SHP77 treated with DMSO at 0.1 percent for 48 hours (cell line): ENCODE results near the gene TXK.

ENCODE experiments used
- DNase-seq: peaks from one replicate; lab custom pipeline; 2025; lab: John Stamatoyannopoulos, UW

Gene TXK

DNA sequence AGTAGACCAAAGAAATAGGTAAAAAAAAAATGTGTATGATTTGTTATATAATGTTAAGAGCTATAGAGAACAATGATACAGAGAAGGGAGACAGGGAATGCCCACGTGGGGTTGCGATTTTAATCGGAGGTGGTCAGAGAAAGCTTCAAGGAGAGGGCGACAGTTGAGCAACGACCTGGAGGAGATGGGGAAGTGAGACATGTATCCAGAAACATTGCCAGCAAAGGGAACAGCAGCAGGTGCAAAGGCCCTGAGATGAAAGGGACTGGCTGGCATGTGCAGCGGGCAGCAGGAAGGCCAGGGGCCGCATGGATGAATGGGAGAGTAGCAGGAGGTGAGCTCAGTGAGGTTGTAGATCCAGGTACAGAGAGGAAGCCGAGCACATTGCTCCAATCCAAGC lies 84.6 kb downstream of the TXK start:
- DNase-seq: no peak

DNA sequence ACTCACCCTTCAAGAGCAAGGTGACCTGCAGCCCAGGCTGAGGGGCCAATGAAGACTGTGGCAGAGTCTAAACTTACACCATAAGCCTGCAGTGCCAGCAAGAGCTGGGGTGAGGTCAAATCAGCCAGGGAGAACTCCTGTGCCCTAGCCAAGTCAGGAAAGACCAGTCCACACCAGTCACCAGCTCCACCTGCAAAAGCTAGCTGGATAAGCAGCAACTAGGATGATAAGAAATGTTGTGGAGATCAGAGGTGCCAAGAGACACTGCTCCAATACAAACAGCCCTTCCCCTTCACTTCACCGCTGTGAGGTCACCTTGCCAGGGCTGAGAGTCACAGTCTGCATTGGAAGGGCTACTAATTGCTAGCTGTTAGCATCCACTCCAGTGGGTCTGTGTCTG lies 86.2 kb downstream of the TXK start:
- DNase-seq: no peak

DNA sequence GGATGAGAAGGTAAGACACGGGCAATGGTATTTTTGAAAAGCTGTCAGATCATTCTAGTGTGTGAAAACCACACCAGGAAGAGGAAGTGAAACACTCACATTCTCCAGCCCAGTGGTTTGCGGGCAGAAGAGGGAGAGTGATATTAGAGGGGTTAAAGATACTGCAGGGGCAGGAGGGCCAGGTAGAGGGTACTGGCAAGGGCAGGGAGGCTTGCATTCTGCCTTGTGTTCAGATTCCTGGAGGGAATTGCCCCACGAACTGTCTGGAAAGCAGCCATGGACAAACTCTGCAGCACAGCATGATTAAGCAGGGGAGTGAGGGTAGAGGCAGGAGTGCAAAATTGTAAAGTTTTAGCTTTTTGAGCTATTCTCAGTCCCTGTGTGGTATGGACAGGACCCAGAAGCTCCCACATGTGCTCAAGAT lies 86.6 kb downstream of the TXK start:
- no peak for DNase-seq

DNA sequence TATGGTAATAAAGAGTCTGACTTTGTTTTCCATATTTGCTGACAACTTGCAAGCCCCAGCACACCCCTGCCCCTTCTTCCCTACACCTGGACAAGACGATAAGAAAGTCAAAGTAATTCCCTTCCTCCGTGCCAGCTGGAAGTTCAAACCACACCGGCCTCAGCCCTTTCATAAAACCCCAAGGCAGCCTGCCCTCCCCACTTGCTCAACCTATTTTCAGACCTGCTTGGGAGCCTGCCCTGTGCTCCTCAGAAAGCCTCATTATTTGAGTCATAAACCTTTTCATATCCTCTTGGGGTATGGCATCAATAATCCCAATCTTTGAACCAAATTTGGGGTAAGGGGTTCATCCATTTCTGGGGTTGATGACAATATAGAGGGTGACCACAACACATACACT lies 88.0 kb downstream of the TXK start:
- no peak for DNase-seq

DNA sequence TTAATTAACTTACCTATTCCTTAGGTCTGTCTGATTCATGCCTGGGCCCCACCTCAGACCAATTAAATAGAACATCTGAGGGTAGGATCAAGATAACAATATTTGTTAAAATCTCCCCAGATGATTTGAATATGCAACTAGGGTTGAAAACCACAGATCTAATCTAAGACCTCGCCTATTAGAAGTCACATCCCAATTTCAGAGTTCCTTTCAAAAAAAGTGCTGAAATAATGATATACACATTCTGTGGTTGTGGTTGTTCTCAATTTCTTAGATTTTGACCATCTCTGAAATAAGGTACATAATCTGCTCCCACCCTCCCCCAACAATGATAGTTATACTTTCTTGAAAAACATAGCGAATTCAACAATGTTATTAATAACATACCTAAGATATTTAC lies 89.8 kb downstream of the TXK start:
- no peak for DNase-seq

DNA sequence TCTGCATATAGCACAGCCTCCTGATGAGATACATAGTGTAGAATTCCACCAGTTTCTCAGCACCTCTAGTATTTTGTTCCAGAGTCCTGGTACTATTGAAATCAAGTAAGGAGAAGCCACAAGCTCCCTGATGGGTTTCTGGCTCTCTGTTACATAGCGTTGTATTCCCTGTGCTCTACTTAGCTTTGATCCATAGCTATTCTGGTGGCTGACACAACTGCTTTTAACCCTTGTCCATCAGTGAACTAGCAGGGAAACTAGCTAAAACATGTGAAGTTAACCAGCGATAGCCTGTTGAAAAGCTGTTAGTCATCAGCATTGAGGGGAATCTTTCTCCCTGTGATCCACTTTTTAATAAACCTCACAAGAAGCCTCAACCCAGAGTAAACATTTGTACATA lies 90.5 kb downstream of the TXK start:
- no peak for DNase-seq

DNA sequence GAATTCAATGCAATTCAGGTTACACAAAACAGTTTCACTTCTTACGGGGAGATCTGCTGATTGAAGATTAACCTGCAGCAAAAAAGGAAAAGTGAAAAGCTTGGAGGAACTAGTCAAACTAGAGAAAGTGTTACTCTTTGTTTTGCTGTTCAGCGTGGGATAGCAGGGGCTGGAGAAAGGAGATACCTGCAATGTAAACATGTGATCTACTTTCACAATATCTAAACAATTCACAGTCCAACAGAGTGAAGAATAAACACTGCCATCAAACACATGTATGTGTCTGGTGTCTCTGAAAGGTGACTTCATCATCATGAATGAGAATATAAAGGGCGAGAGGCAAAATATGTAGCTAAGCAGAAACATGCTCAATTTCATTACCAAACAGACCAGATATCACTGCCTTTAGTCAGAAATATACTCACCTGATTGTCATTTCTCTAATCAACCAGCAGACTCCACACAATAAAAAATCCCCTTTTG lies 91.0 kb downstream of the TXK start:
- no peak for DNase-seq

DNA sequence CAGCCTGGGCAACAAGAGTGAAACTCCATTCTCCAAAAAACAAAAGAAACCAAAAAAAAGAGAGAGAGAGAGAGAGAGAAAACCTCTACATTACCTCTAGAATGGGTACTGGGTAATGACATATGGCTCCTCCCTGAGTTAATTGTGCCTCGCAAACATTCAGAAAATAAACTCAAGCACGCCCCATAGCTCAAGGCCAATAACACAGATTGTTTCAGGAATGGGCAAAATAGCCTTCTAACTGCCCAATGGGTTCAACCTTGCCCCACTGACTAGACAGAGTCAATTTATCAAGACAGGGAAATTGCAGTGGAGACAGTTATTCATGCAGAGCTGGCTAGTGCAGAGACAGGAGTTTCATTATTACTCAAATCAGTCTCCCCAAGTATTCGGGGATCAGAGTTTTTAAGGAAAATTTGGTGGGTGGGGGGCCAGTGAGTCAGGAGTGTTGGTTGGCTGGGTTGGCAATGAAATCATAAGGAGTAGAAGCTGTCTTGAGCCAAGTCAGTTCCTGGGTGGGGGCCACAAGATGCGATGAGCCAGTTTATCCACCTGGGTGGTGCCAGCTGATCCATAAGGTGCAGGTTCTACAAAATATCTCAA lies 92.4 kb downstream of the TXK start:
- no peak for DNase-seq

DNA sequence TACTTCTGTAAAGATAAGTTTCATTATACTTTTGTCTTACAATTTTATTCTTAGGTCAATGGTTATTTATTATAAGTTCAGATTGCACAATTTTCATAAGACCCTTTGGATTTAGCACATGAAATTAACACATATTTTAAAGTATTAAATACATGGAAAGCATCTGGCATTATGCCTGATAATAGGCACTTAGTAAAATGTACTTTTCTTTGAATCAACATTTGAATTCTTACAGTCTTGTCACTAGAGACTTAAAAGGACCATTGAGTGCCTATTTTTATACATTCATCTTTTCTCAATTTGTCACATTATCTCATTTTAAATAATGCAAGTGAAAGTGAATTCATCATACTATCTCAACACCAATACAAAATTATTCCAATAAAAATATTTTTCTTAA lies 94.5 kb downstream of the TXK start:
- DNase-seq: no peak

DNA sequence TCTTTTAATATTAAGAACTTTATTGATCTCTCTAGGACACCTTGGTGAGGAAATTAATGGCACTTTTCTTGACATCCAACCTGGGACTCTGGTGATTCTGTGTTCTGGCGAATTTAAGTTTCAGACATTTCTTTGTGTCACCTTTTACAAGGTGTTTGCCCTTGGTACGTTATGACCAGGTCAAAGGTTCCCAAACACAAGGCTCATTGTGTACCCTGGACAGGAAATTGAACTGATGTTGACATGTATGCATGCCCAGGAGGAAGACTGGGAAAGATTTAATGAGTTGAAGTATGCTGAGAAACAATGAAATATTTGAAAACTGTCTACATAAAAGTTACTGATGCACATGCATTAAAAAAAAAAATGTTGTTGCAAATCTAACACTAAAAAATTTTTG lies 95.4 kb downstream of the TXK start:
- DNase-seq: no peak

DNA sequence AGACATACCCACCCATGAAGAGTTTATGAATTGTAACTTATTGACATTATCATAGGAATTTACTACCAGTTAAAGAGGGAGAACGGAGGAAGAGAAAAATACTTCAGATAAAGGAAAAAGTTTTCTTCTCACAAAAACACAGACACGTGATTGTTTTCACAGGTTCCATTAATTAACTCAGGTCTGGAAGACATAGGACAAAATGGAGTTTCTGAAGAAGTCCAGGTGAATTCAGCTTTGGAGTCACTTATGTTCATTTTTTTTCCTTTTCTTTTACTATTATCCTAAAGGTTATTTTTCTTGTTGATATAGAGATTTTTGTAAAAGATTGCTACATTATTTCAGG lies 97.0 kb downstream of the TXK start:
- DNase-seq: no peak

DNA sequence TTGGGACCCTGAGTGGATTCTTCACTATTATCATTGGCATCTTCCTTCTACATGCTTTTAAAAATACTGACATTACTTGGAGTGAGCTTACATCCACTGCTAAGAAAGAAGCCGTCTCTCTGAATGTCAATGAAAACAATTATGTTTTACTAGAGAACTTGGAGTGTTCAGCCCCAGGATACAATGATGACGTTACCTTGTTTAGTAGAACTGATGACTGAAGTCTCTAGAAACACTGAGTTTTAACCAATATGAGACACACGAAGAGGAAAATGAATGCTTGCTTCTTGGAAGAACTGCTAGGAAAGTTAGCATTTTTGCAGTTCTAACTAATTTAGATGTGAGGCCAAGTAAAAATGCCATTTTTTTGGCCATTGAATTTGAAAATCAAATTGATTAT lies 98.1 kb downstream of the TXK start:
- DNase-seq: no peak

DNA sequence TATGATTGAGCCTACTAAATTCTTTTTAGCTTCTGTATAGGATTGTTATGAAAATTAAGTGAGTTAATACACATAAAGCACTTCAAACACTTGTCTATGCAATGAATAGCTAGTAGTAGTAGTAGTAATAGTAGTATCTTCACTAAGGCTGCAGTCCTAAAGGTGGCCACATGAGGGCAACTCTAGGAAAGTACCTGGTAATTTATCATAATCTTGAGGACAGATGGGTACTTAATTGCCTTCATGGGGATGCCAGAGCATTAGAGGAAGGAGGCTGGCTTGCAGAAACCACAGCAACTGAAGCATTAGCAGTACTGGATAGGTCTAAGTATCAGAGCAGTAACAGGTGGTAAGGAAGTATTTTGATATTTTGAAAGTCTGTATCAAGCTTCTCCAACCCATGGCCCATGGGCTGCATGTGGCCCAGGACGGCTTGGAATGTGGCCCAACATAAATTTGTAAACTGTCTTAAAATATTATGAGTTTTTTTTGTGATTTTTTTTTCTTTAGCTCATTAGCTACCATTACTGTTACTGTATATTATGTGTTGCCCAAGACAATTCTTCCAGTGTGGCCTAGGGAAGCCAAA lies 100.1 kb downstream of the TXK start:
- DNase-seq: no peak

DNA sequence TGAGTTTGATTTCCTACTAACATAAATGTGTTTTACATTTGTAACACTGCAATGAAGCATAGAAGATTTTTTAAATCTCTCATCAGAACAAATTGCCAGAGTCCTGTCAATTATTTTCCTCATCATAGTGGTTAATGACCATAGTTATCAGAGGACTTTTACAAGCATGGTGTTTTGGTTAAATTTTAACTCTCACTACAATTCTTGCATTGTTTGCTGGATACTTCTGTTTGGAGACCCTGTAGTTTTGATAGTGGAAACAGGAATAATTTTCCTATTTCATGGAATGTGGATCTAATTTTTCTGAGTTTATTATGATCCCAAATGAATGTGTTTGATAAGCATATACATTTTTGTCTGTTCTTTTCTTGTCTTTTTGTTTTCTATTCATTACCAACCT lies 100.6 kb downstream of the TXK start:
- DNase-seq: no peak

DNA sequence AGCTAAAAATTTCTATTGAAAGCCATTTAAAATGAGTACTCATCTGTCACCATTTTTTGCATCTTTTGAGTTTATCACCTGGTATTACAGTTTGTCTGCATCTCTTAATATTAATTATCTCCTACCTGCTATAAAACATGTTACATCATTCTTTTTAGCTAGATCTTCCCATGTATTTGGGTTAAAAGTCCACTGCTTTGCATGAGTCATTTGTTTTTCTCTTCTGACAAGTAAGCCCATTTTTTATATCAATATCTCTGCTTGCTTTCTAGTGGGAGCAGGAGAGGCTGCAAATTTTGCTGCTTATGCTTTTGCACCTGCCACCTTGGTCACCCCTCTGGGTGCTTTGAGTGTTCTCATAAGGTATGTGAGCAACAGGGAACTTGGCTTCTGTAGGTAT lies 101.3 kb downstream of the TXK start:
- no peak for DNase-seq

DNA sequence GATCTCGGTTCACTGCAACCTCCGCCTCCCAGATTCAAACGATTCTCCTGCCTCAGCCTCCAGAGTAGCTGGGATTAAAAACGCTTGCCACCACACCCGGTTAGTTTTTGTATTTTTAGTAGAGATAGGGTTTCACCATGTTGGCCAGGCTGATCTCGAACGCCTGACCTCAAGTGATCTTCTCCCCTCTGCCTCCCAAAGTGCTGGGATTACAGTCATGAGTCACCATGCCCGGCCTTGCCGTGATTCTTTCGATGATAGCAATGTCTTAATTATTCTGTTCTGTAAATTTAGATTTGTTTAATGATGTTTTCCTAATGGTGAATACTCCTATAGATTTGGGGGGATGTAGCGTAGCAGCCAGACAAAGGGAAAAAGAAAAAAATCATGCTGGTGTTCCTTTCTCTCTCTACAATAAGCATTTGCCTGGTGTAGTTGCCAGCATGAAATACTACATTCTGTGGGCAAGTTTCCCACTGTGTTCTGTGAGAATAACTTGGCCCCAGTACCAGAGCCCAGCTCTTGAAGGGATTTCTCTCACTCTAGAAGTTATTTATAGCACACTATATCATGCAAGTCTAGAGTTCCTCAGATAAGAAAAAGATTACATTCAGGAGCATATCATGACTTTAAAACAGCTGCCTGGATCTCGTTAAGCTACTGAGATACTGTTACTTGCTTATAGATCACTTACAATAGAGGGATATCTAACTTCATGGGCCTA lies 102.1 kb downstream of the TXK start:
- DNase-seq: no peak

DNA sequence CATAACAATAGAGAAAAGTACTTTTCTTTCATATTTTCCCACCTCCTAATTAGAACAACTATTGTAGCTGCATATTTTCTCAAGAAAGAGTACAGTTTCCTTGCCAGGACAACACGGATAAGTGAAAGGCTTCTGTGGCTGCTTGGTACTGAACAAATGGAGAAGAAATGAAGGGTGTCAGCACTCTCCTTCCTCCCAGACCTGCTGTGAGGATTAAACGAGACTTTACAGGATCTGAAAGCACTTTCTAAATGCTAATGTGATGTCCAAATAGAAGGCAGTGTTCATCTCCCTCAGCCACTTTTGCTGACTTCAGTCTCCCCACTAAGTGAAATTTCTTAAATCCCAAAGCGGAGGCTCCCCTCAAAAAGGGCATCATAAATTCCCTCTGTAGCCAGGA lies 103.6 kb downstream of the TXK start:
- DNase-seq: no peak

DNA sequence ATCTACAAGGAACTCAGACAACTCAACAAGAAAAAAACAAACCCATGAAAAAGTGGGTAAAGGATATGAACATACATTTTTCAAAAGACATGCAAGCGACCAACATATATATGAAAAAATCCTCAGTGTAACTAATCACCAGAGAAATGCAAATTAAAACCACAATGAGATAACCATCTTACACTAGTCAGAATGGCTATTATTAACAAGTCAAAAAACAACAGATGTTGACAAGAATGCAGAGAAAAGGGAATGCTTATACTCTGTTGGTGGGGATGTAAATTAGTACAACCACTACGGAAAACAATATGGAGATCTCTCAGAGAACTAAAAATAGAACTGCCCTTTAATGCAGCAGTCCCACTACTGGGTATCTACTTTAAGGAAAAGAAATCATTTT lies 105.4 kb downstream of the TXK start:
- no peak for DNase-seq

DNA sequence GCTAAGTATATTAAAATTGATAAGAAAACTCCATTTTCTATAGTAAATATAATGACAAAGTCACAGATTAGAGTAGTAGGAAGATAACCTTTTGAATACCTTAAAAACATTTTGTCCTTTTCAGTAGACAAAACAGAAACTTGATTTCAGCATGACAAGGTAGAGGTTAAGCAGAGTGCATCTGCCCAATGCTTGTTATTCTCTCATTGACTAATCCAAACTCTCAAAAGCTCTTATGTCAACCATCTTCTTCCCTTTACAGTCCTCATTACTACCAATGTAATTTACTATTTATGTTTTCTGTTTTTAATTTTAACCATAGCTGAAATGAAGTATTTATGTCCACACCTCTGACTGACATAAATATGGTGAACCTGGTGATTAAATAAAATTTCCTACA lies 106.4 kb downstream of the TXK start:
- no peak for DNase-seq

DNA sequence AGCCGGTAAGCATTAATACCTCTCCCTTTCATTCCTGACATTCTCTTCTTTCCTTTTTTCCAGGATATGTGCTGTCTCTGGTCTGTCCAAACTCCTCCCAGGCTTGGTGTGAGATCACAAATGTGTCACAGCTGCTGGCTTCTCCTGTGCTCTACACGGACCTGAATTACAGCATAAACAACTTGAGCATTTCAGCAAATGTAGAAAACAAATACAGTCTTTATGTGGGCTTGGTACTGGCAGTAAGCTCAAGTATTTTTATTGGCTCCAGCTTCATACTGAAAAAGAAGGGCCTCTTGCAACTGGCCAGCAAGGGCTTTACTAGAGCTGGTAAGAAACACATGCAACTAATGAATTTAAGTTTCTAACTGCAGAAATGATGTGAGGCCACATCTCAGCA lies 109.0 kb downstream of the TXK start:
- peak; percentile 75 for DNase-seq

DNA sequence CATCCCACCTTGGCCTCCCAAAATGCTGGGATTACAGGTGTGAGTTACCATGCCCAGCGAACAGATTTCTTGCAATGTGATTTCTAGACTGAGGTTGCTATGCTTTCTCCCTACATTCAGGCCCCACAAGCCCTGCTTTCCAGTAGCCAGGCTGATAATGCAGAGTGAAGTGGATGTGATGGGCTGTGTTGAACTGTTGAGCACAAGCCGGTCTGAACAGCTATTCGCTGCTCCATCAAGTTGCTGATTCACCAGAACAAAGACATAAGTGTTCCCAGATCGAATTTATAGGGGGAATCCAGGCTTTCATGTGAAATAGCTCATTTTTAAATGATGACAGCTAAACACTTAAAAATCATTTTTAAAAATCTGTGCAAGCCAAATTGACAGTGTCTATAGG lies 109.5 kb downstream of the TXK start:
- DNase-seq: no peak

DNA sequence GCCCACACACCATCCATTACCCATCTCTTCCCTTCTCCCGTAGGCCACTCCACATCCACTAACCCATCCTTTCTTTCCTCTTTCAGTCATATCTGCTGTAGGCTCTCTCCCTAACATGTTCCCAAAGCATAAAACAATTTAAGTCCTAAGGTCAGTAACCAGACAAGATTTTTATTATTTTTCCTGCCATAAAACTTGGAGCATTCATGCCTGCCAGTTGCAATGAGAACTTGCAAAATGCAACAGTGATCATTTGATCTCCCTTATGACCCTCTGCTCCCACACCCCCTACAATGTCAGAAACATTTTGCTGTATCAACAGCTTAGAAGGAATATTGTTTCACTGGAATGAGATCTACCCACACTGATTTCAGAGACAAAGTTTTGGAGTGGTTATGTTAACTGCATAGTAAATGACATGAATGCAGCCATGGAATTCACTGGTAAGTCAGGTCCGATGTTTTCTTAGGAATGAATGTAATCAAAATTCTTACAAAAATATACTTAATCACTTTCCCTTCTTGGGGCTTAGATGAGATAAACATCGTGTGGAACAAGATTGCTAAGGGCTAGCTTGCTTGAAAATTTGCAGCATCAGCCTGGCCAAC lies 111.8 kb downstream of the TXK start:
- DNase-seq: no peak

DNA sequence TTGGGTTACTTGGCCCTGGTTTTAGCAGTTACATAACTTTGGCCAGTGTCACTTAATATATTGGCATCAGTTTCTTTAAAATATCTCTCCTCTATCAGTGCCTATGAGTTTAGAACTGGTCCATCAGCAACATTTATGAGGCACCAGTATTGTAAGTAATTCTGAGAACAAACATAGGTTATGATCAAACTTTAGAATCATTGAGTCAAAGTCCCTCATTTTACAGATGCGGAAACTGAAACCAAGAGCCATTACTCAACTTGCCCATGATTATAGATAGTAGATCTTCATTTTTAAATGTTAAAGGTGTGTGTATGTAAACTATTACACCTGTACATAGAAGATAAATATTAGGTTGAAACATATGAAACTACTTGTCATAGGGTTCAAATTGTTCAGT lies 113.0 kb downstream of the TXK start:
- no peak for DNase-seq
